ENCODE measurements around the gene CXCL8. TPM values are rescaled to one million over a fixed set of nuclear protein-coding genes. Genes with fewer than 3 reads are reported as not detected.

The CXCL8 gene
- total RNA-seq, 1 donor from 2014 or later: not detected

GRCh38 chr4:73751830-73752229 is 11.5 kb downstream of the CXCL8 start:
- Histone ChIP-seq H3K4me2 (no peak overlapping the region), H2AFZ (replicated peaks) (no peak overlapping the region), H3K36me3 (no peaks in the 10 kb centered on the region), H3K9me3 (ENCODE audit: low read depth) (no peaks in the 10 kb centered on the region), H3K4me1 (no peaks in the 10 kb centered on the region), H3K9ac (no peak overlapping the region), H3F3A (ENCODE audit: low read depth) (no peaks in the 10 kb centered on the region), H3K27ac (no peak overlapping the region), H3K4me3 (no peak overlapping the region), H4K20me1 (ENCODE audit: low read depth) (no peaks in the 10 kb centered on the region), H3K79me2 (ENCODE audit: low read depth) (no peaks in the 10 kb centered on the region), H3K27me3 (no peaks in the 10 kb centered on the region)
- Mint-ChIP-seq H3K9me3 (no peaks in the 10 kb centered on the region), H3K4me3 (no peak overlapping the region), H3K36me3 (no peaks in the 10 kb centered on the region), H3K27me3 (ENCODE audit: insufficient read depth, low read depth) (no peaks in the 10 kb centered on the region), H3K4me1 (no peaks in the 10 kb centered on the region), H3K27ac (no peak overlapping the region)
- no peak for TF ChIP-seq EZH2phosphoT487 (IDR thresholded peaks at IDR 0.05)
- TF ChIP-seq EZH2 (IDR thresholded peaks at IDR 0.05): no peak
- no peak for TF ChIP-seq CTCF (IDR thresholded peaks at IDR 0.05)
- no peak for DNase-seq (ENCODE audit: low spot score)

GRCh38 chr4:73752424-73752823 is 12.1 kb downstream of the CXCL8 start:
- H3K79me2 ChIP-seq (ENCODE audit: low read depth): no peaks in the 10 kb centered on the region
- H3K4me2 ChIP-seq: no peak overlapping the region
- Mint-ChIP-seq H3K4me3 (no peak overlapping the region), H3K4me1 (no peaks in the 10 kb centered on the region), H3K36me3 (no peaks in the 10 kb centered on the region), H3K27ac (no peak overlapping the region), H3K9me3 (no peaks in the 10 kb centered on the region), H3K27me3 (ENCODE audit: insufficient read depth, low read depth) (no peaks in the 10 kb centered on the region)
- H3K36me3 ChIP-seq: no peaks in the 10 kb centered on the region
- H3K9ac ChIP-seq: no peak overlapping the region
- no peaks in the 10 kb centered on the region for H3K4me1 ChIP-seq
- H2AFZ ChIP-seq (replicated peaks): no peak overlapping the region
- no peaks in the 10 kb centered on the region for H3K27me3 ChIP-seq
- no peaks in the 10 kb centered on the region for H3K9me3 ChIP-seq (ENCODE audit: low read depth)
- TF ChIP-seq CTCF (IDR thresholded peaks at IDR 0.05): no peak
- no peak overlapping the region for H3K4me3 ChIP-seq
- H3F3A ChIP-seq (ENCODE audit: low read depth): no peaks in the 10 kb centered on the region
- no peaks in the 10 kb centered on the region for H4K20me1 ChIP-seq (ENCODE audit: low read depth)
- H3K27ac ChIP-seq: no peak overlapping the region
- no peak for DNase-seq (ENCODE audit: low spot score)

GRCh38 chr4:73753215-73753614 is 12.8 kb downstream of the CXCL8 start:
- H3K27me3 Mint-ChIP-seq (ENCODE audit: insufficient read depth, low read depth): no peaks in the 10 kb centered on the region
- no peaks in the 10 kb centered on the region for H3K4me1 Mint-ChIP-seq
- Histone ChIP-seq H3K4me3 (no peak overlapping the region), H3K27me3 (no peaks in the 10 kb centered on the region), H3K79me2 (ENCODE audit: low read depth) (no peaks in the 10 kb centered on the region), H3K36me3 (no peaks in the 10 kb centered on the region), H2AFZ (replicated peaks) (no peak overlapping the region), H3K4me2 (no peak overlapping the region), H4K20me1 (ENCODE audit: low read depth) (no peaks in the 10 kb centered on the region), H3K9me3 (ENCODE audit: low read depth) (no peaks in the 10 kb centered on the region), H3K9ac (no peak overlapping the region), H3K4me1 (no peaks in the 10 kb centered on the region), H3K27ac (no peak overlapping the region), H3F3A (ENCODE audit: low read depth) (no peaks in the 10 kb centered on the region)
- no peak for TF ChIP-seq CTCF (IDR thresholded peaks at IDR 0.05)
- no peak for TF ChIP-seq EZH2 (IDR thresholded peaks at IDR 0.05)
- no peak for TF ChIP-seq EZH2phosphoT487 (IDR thresholded peaks at IDR 0.05)
- no peaks in the 10 kb centered on the region for H3K9me3 Mint-ChIP-seq
- no peaks in the 10 kb centered on the region for H3K36me3 Mint-ChIP-seq
- DNase-seq (ENCODE audit: low spot score): no peak
- no peak overlapping the region for H3K27ac Mint-ChIP-seq
- H3K4me3 Mint-ChIP-seq: no peak overlapping the region

GRCh38 chr4:73754934-73755333 is 14.6 kb downstream of the CXCL8 start:
- H3K36me3 Mint-ChIP-seq: no peaks in the 10 kb centered on the region
- H3K4me1 ChIP-seq: no peaks in the 10 kb centered on the region
- no peak overlapping the region for H3K9ac ChIP-seq
- no peaks in the 10 kb centered on the region for H3K36me3 ChIP-seq
- H2AFZ ChIP-seq (replicated peaks): no peak overlapping the region
- H4K20me1 ChIP-seq (ENCODE audit: low read depth): no peaks in the 10 kb centered on the region
- H3K27ac ChIP-seq: no peak overlapping the region
- no peak overlapping the region for H3K27ac Mint-ChIP-seq
- no peak overlapping the region for H3K4me2 ChIP-seq
- no peak for DNase-seq (ENCODE audit: low spot score)
- TF ChIP-seq CTCF (IDR thresholded peaks at IDR 0.05): no peak
- TF ChIP-seq EZH2phosphoT487 (IDR thresholded peaks at IDR 0.05): no peak
- no peak for TF ChIP-seq EZH2 (IDR thresholded peaks at IDR 0.05)
- no peaks in the 10 kb centered on the region for H3K4me1 Mint-ChIP-seq
- H3K27me3 Mint-ChIP-seq (ENCODE audit: insufficient read depth, low read depth): no peaks in the 10 kb centered on the region
- no peaks in the 10 kb centered on the region for H3F3A ChIP-seq (ENCODE audit: low read depth)
- H3K27me3 ChIP-seq: no peaks in the 10 kb centered on the region
- no peaks in the 10 kb centered on the region for H3K9me3 Mint-ChIP-seq
- no peak overlapping the region for H3K4me3 ChIP-seq
- no peak overlapping the region for H3K4me3 Mint-ChIP-seq
- H3K9me3 ChIP-seq (ENCODE audit: low read depth): no peaks in the 10 kb centered on the region
- H3K79me2 ChIP-seq (ENCODE audit: low read depth): no peaks in the 10 kb centered on the region

Measured in neural progenitor cell (in vitro differentiated cells).